GM12878 (cell line): Measurements from ENCODE around the gene URI1.

Source experiments
- BCL11A ChIP-seq: IDR thresholded peaks from 2 replicates; pipeline ENCODE4 v1.6.1; 2011; ENCODE audit warnings: low read depth, low read length
- BRCA1 ChIP-seq: IDR thresholded peaks from 2 replicates; pipeline ENCODE4 v1.6.1; 2011; ENCODE audit warnings: low read depth, low read length, improper control_type of control experiment
- CBX3 ChIP-seq: fragments of 200-600 bp; sonication (generic); IDR thresholded peaks from 2 replicates; pipeline ENCODE4 v1.6.1; 2016; ENCODE audit warnings: low read depth, borderline replicate concordance
- CTCF ChIP-seq, 3 experiments: IDR thresholded peaks in 2 of 3; conservative IDR thresholded peaks in 1 of 3; 2 replicates each; pipeline ENCODE4 v1.5.1; 2011; ENCODE audit warnings: low read depth in 3 of 3, low read length in 3 of 3, mild to moderate bottlenecking in 3 of 3, control low read depth in 2 of 3, moderate library complexity in 2 of 3, inconsistent platforms in 1 of 3, mixed read lengths in 1 of 3; ENCODE audit not compliant: control insufficient read depth in 2 of 3, insufficient read depth in 1 of 3; ENCODE audit errors: extremely low read depth in 1 of 3
- FOXK2 ChIP-seq: fragments of 450-650 bp; IDR thresholded peaks from 2 replicates; pipeline ENCODE4 v1.6.1; 2017; ENCODE audit warnings: mild to moderate bottlenecking, moderate library complexity
- MXI1 ChIP-seq: fragments of 150-350 bp; IDR thresholded peaks from 2 replicates; pipeline ENCODE4 v1.6.1; 2011; ENCODE audit warnings: low read depth, mild to moderate bottlenecking, inconsistent platforms, low read length, improper control_type of control experiment
- NFXL1 ChIP-seq: fragments of 450-650 bp; IDR thresholded peaks from 2 replicates; pipeline ENCODE4 v1.6.1; 2017; ENCODE audit warnings: antibody characterized with exemption, mild to moderate bottlenecking, borderline replicate concordance
- PAX8 ChIP-seq: fragments of 450-650 bp; IDR thresholded peaks from 2 replicates; pipeline ENCODE4 v1.6.1; 2017; ENCODE audit warnings: mild to moderate bottlenecking, moderate library complexity
- POLR2A ChIP-seq: IDR thresholded peaks from 2 replicates; pipeline ENCODE4 v1.6.1; 2011; ENCODE audit warnings: low read depth, mild to moderate bottlenecking, low read length
- POLR2AphosphoS5 ChIP-seq: IDR thresholded peaks from 2 replicates; pipeline ENCODE4 v1.6.1; 2011; ENCODE audit warnings: mild to moderate bottlenecking, low read length, inconsistent platforms
- REST ChIP-seq: IDR thresholded peaks from 2 replicates; pipeline ENCODE4 v1.6.1; 2012; ENCODE audit warnings: mild to moderate bottlenecking, low read depth, low read length
- SMC3 ChIP-seq: IDR thresholded peaks from 2 replicates; pipeline ENCODE4 v1.6.1; 2011; ENCODE audit warnings: low read length, improper control_type of control experiment, borderline replicate concordance
- TARDBP ChIP-seq: IDR thresholded peaks from 2 replicates; pipeline ENCODE4 v1.6.1; 2016; ENCODE audit warnings: borderline replicate concordance
- ZNF384 ChIP-seq: IDR thresholded peaks from 2 replicates; pipeline ENCODE4 v1.6.1; 2012; ENCODE audit warnings: low read depth, mild to moderate bottlenecking, low read length, improper control_type of control experiment, borderline replicate concordance

GRCh38 chr19:29934781-29935180, 7.3 kb upstream of the URI1 start:
- no peak for TF ChIP-seq CTCF (IDR thresholded peaks at IDR 0.05 in 2 of 3, conservative IDR thresholded peaks at IDR 0.05 in 1 of 3; ENCODE audit: control insufficient read depth in 2 of 3, extremely low read depth in 1 of 3, insufficient read depth in 1 of 3, low read depth in 3 of 3, low read length in 3 of 3)
- TF ChIP-seq FOXK2: no peak
- TF ChIP-seq POLR2AphosphoS5: no peak
- no peak for TF ChIP-seq CBX3
- no peak for TF ChIP-seq REST
- no peak for TF ChIP-seq POLR2A
- no peak for TF ChIP-seq TARDBP
- TF ChIP-seq BCL11A: no peak
- TF ChIP-seq ZNF384: no peak
- no peak for TF ChIP-seq NFXL1
- TF ChIP-seq BRCA1: no peak
- TF ChIP-seq SMC3: no peak
- no peak for TF ChIP-seq MXI1
- no peak for TF ChIP-seq PAX8
